Calu3 (cell line): Measurements from ENCODE around the gene AEBP2. TPM values are rescaled to one million over a fixed set of nuclear protein-coding genes. Genes with fewer than 3 reads are reported as not detected.

ENCODE experiments used
- BruUV-seq: library from RNA; stranded (reverse); fragments of 400-500 nt; replicated peaks from 2 replicates; lab custom pipeline; 2021; lab: Mats Ljungman, UMichigan
- CTCF ChIA-PET: fragments of 300-600 bp; sonication (Branson Sonifier 250); formaldehyde crosslinking; loops from one replicate; lab custom pipeline; 2022; ENCODE audit warnings: antibody characterized with exemption; lab: Charles Lee
- DNase-seq: peaks from one replicate; pipeline ENCODE4 v3.0.0; 2022
- H3K27ac Mint-ChIP-seq: one replicate; pipeline ENCODE4 v1.8.0; 2022; ENCODE audit warnings: mixed read lengths; ENCODE audit not compliant: unreplicated experiment
- H3K27me3 Mint-ChIP-seq: one replicate; pipeline ENCODE4 v1.8.0; 2022; ENCODE audit warnings: mixed read lengths; ENCODE audit not compliant: unreplicated experiment
- H3K36me3 Mint-ChIP-seq: one replicate; pipeline ENCODE4 v1.8.0; 2022; ENCODE audit warnings: mild to moderate bottlenecking, moderate library complexity, mixed read lengths; ENCODE audit not compliant: insufficient read depth, unreplicated experiment
- H3K4me1 Mint-ChIP-seq: one replicate; pipeline ENCODE4 v1.8.0; 2022; ENCODE audit warnings: mild to moderate bottlenecking, low read depth, mixed read lengths; ENCODE audit not compliant: unreplicated experiment
- H3K4me3 Mint-ChIP-seq: one replicate; pipeline ENCODE4 v1.8.0; 2022; ENCODE audit warnings: mild to moderate bottlenecking, low read depth, moderate library complexity, mixed read lengths; ENCODE audit not compliant: unreplicated experiment
- H3K9me3 Mint-ChIP-seq: one replicate; pipeline ENCODE4 v1.8.0; 2022; ENCODE audit warnings: low read depth, mixed read lengths; ENCODE audit not compliant: unreplicated experiment
- CTCF ChIP-seq: fragments of 200-600 bp; IDR thresholded peaks from one replicate; pipeline ENCODE4 v1.8.0; 2022; ENCODE audit warnings: antibody characterized with exemption; ENCODE audit not compliant: unreplicated experiment
- intact Hi-C: fragments of 100-400 bp; cut with micrococcal nuclease; formaldehyde crosslinking; loops from one replicate; pipeline ENCODE4 v1.10.0; 2022; ENCODE audit not compliant: unreplicated experiment
- total RNA-seq: library from RNA; stranded (reverse); gene quantifications from 2 replicates; pipeline ENCODE4 v1.2.3, GENCODE V29; 2022

AEBP2 gene
- total RNA-seq, 1 experiment from 2014 or later, result 53.6 TPM

DNA sequence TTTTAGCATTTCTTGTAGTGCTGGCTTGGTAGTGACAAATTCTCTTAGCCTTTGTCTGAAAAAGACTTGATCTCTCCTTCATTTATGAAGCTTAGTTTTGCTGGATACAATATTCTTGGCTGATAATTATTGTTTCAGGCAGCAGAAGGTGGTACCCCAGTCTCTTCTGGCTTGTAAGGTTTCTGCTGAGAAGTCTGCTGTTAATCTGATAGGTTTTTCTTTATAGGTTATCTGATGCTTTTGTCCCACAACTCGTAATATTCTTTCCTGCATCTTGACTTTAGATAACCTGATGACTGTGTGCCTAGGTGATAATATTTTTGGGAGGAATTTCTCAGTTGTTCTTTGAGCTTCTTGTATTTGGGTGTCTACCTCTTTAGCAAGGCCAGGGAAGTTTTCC lies 41.2 kb downstream of the AEBP2 start:
- DNase-seq, result no peak
- no peak for TF ChIP-seq CTCF
- peaks cover 21% of the 10 kb centered on the region for H3K36me3 Mint-ChIP-seq
- CTCF ChIA-PET, result interaction anchor here (0.7 kb wide), 1 partner anchor 19 kb away, joined by 6 read pairs; no protein-coding TSS in a partner anchor
- no peaks in the 10 kb centered on the region for H3K9me3 Mint-ChIP-seq
- BruUV-seq, result no TSS peak
- peak overlapping the region; percentile 30 for H3K27ac Mint-ChIP-seq
- no peak overlapping the region for H3K4me3 Mint-ChIP-seq
- intact Hi-C loops, result no loop called here
- H3K4me1 Mint-ChIP-seq, result peaks cover 46% of the 10 kb centered on the region
- no peaks in the 10 kb centered on the region for H3K27me3 Mint-ChIP-seq

GRCh38 chr12:19482036-19482435 lies 42.7 kb downstream of the AEBP2 start:
- H3K4me1 Mint-ChIP-seq, result peaks cover 50% of the 10 kb centered on the region
- no peaks in the 10 kb centered on the region for H3K9me3 Mint-ChIP-seq
- no peak for DNase-seq
- H3K27me3 Mint-ChIP-seq, result no peaks in the 10 kb centered on the region
- no peak for TF ChIP-seq CTCF
- H3K27ac Mint-ChIP-seq, result peak overlapping the region; percentile 55
- H3K36me3 Mint-ChIP-seq, result peaks cover 24% of the 10 kb centered on the region
- BruUV-seq, result no TSS peak
- intact Hi-C loops, result no loop called here
- peak overlapping the region; percentile 42 for H3K4me3 Mint-ChIP-seq
- CTCF ChIA-PET, result interaction anchor here (0.7 kb wide), 1 partner anchor 9 kb away, joined by 3 read pairs; no protein-coding TSS in a partner anchor

GRCh38 chr12:19482551-19483109 lies 43.3 kb downstream of the AEBP2 start:
- peak; percentile 62 for DNase-seq
- Mint-ChIP-seq H3K27ac (peak overlapping the region; percentile 55), H3K27me3 (no peaks in the 10 kb centered on the region), H3K4me1 (peaks cover 48% of the 10 kb centered on the region), H3K36me3 (peaks cover 24% of the 10 kb centered on the region), H3K9me3 (no peaks in the 10 kb centered on the region), H3K4me3 (peak overlapping the region; percentile 42)
- no peak for TF ChIP-seq CTCF
- no TSS peak for BruUV-seq
- CTCF ChIA-PET, result interaction anchor here (0.7 kb wide), 1 partner anchor 9 kb away, joined by 3 read pairs; no protein-coding TSS in a partner anchor
- intact Hi-C loops, result no loop called here

DNA sequence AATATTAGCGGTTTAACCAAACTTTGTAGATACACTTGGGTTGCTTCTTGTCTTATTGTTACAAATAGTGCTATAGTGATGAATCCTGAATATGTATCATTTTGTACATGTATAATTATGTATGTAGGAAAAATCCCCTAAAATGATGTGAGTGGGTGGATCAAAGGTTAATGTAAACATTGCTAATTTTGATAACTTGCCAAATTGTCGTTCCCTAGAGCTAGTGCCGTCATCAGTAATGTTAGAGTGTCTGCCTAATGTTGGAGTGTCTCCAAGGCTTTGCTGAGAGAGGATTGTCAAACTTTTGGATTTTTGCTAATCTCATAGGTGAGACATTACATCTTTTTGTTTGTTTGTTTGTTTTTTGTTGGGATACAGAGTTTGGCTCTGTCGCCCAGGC lies 44.4 kb downstream of the AEBP2 start:
- H3K4me3 Mint-ChIP-seq, result peak overlapping the region; percentile 42
- CTCF ChIA-PET, result no interaction called here
- no peaks in the 10 kb centered on the region for H3K27me3 Mint-ChIP-seq
- intact Hi-C loops, result no loop called here
- peak overlapping the region; percentile 55 for H3K27ac Mint-ChIP-seq
- DNase-seq, result no peak
- H3K4me1 Mint-ChIP-seq, result peaks cover 43% of the 10 kb centered on the region
- no peak for TF ChIP-seq CTCF
- BruUV-seq, result no TSS peak
- peaks cover 24% of the 10 kb centered on the region for H3K36me3 Mint-ChIP-seq
- no peaks in the 10 kb centered on the region for H3K9me3 Mint-ChIP-seq
